Aorta (tissue), 5 donors: ENCODE data around the gene ETNK1. TPM values are rescaled to one million over a fixed set of nuclear protein-coding genes. Genes with fewer than 3 reads are reported as not detected.

ENCODE experiments used
- ATAC-seq: fragments of 200-7000 bp; cut with Tn5 transposase; one replicate; pipeline ENCODE4 v1.9.1; 2022; ENCODE audit warnings: moderate library complexity; ENCODE audit not compliant: low FRiP score
- DNase-seq, 2 donors: peaks; one replicate each; pipeline ENCODE4 v3.0.0-alpha.2; 2020
- H3K27ac ChIP-seq, 2 donors: one replicate each; pipeline ENCODE4 v1.5.1; 2013; ENCODE audit warnings: low read length in 2 of 2, mild to moderate bottlenecking in 2 of 2, moderate library complexity in 2 of 2, control low read depth in 1 of 2, inconsistent platforms in 1 of 2, low read depth in 1 of 2
- H3K27me3 ChIP-seq, 2 donors: one replicate each; pipeline ENCODE4 v1.6.1; 2013; ENCODE audit warnings: control low read depth in 1 of 2, low read length in 1 of 2, mild to moderate bottlenecking in 1 of 2, moderate library complexity in 1 of 2; ENCODE audit not compliant: insufficient read depth in 2 of 2, control insufficient read depth in 1 of 2
- H3K36me3 ChIP-seq, 2 donors: one replicate each; pipeline ENCODE4 v1.6.1; 2013; ENCODE audit warnings: control low read depth in 1 of 2, low read length in 1 of 2, mild to moderate bottlenecking in 1 of 2; ENCODE audit not compliant: insufficient read depth in 2 of 2, control insufficient read depth in 1 of 2
- H3K4me1 ChIP-seq, 2 donors: one replicate each; pipeline ENCODE4 v1.6.1; 2013; ENCODE audit warnings: low read length in 2 of 2, control low read depth in 1 of 2, mild to moderate bottlenecking in 1 of 2, moderate library complexity in 1 of 2; ENCODE audit not compliant: insufficient read depth in 2 of 2, control insufficient read depth in 1 of 2
- H3K4me3 ChIP-seq, 2 donors: one replicate each; pipeline ENCODE4 v1.5.1; 2013; ENCODE audit warnings: low read length in 2 of 2, control low read depth in 1 of 2, mild to moderate bottlenecking in 1 of 2
- H3K9me3 ChIP-seq: one replicate; pipeline ENCODE4 v1.6.1; 2013; ENCODE audit warnings: mild to moderate bottlenecking, low read length; ENCODE audit not compliant: control insufficient read depth
- whole genome bisulfite sequencing, 2 donors: extraction: QIAGEN DNeasy Blood & Tissue Kit; methylation state at CpG; one replicate each; pipeline ENCODE4 v1.1.7; 2013; 5-methylcytosine and 5-hydroxymethylcytosine counted together
- intact Hi-C, 2 donors: fragments of 100-400 bp; cut with DNase I; formaldehyde crosslinking; loops; one replicate each; pipeline versions ENCODE4 v1.14.2 to v1.15.0; 2022
- polyA plus RNA-seq, 2 donors: library from polyadenylated mRNA; stranded (reverse); fragments of 200-250 nt; gene quantifications; one replicate each; pipeline ENCODE4 v1.2.3, GENCODE V29; 2013
- total RNA-seq, 2 donors: library from RNA; stranded (reverse); fragmentation: NEBNext Ultra II Directional; extraction: Animal tissue kit (Norgen Biotek cat#: 25700); gene quantifications; one replicate each; pipeline ENCODE4 v1.2.1, GENCODE V29; 2021
- donor health status: healthy with polysubstance abuse.
- donor health status: Bipolar disorder and iron deficiency.
- donor health status: DM: no; HTN: no; CAD: no.
- donor health status: DM: no; HTN: no; CAD: no.
- donor health status: DM: yes; HTN: yes; CAD: no.

ETNK1 gene
- total and polyA plus RNA-seq, 4 donors, result 4.3 to 77.6 (median 42.0) TPM

GRCh38 chr12:22641353-22642053 is 16.5 kb downstream of the ETNK1 start:
- intact Hi-C loops, result no loop called here
- H3K27me3 ChIP-seq, result no peaks in the 10 kb centered on the region
- H3K4me1 ChIP-seq, result no peaks in the 10 kb centered on the region
- H3K36me3 ChIP-seq, result no peaks in the 10 kb centered on the region
- H3K4me3 ChIP-seq, result no peak overlapping the region
- H3K9me3 ChIP-seq, result no peaks in the 10 kb centered on the region
- 83 to 86% methylated on average over 3 of the region's 3 CpGs for WGBS, 2 donors
- ATAC-seq (no peak), DNase-seq (no peak)
- H3K27ac ChIP-seq, result no peak overlapping the region

GRCh38 chr12:22648668-22649067 is 23.7 kb downstream of the ETNK1 start:
- 97 to 98% methylated on average over 3 of the region's 3 CpGs for WGBS, 2 donors
- DNase-seq (no peak), ATAC-seq (no peak)
- Histone ChIP-seq H3K27me3 (no peaks in the 10 kb centered on the region), H3K27ac (no peak overlapping the region), H3K9me3 (no peaks in the 10 kb centered on the region), H3K36me3 (peaks cover 0 to 2% of the 10 kb centered on the region in 2 donors), H3K4me3 (no peak overlapping the region), H3K4me1 (no peaks in the 10 kb centered on the region)
- intact Hi-C loops, result no loop called here

GRCh38 chr12:22653075-22653474 is 28.1 kb downstream of the ETNK1 start:
- no peak for ATAC-seq
- intact Hi-C loops, result no loop called here
- DNase-seq, result no peak
- Histone ChIP-seq H3K27ac (no peak overlapping the region), H3K9me3 (no peaks in the 10 kb centered on the region), H3K4me3 (no peak overlapping the region), H3K27me3 (no peaks in the 10 kb centered on the region), H3K4me1 (no peaks in the 10 kb centered on the region), H3K36me3 (peaks cover 0 to 2% of the 10 kb centered on the region in 2 donors)
- 36 to 51% methylated on average over 2 of the region's 2 CpGs for WGBS, 2 donors

GRCh38 chr12:22653791-22654190 is 28.8 kb downstream of the ETNK1 start:
- Histone ChIP-seq H3K27me3 (no peaks in the 10 kb centered on the region), H3K4me1 (no peaks in the 10 kb centered on the region), H3K27ac (no peak overlapping the region), H3K4me3 (no peak overlapping the region), H3K36me3 (peaks cover 0 to 2% of the 10 kb centered on the region in 2 donors), H3K9me3 (no peaks in the 10 kb centered on the region)
- intact Hi-C loops, result no loop called here
- no peak for DNase-seq
- ATAC-seq, result no peak

GRCh38 chr12:22656376-22656775 is 31.4 kb downstream of the ETNK1 start:
- Histone ChIP-seq H3K4me3 (no peak overlapping the region), H3K27me3 (no peaks in the 10 kb centered on the region), H3K27ac (no peak overlapping the region), H3K4me1 (no peaks in the 10 kb centered on the region), H3K9me3 (no peaks in the 10 kb centered on the region), H3K36me3 (no peaks in the 10 kb centered on the region)
- DNase-seq, result no peak
- WGBS, 2 donors, result 83 to 88% methylated on average over 5 of the region's 5 CpGs
- intact Hi-C loops, result no loop called here
- ATAC-seq, result no peak

- H3K4me1 ChIP-seq, result no peaks in the 10 kb centered on the region
- no peak overlapping the region for H3K27ac ChIP-seq
- no peak overlapping the region for H3K4me3 ChIP-seq
- intact Hi-C loops, result no loop called here
- WGBS, 2 donors, result 95 to 98% methylated on average over 1 of the region's 1 CpG
- H3K9me3 ChIP-seq, result no peaks in the 10 kb centered on the region
- DNase-seq (no peak), ATAC-seq (no peak)
- H3K27me3 ChIP-seq, result no peaks in the 10 kb centered on the region
- H3K36me3 ChIP-seq, result no peaks in the 10 kb centered on the region
Measured at GRCh38 chr12:22656831-22657230, 31.9 kb downstream of the ETNK1 start.

- intact Hi-C loops, result no loop called here
- Histone ChIP-seq H3K4me1 (no peaks in the 10 kb centered on the region), H3K27me3 (no peaks in the 10 kb centered on the region), H3K4me3 (no peak overlapping the region), H3K36me3 (no peaks in the 10 kb centered on the region), H3K9me3 (no peaks in the 10 kb centered on the region), H3K27ac (no peak overlapping the region)
- no peak for ATAC-seq
- DNase-seq, result no peak
- 96 to 100% methylated on average over 1 of the region's 1 CpG for WGBS, 2 donors
Measured at GRCh38 chr12:22657538-22657937, 32.6 kb downstream of the ETNK1 start.

- H3K36me3 ChIP-seq, result no peaks in the 10 kb centered on the region
- intact Hi-C loops, result no loop called here
- no peak overlapping the region for H3K27ac ChIP-seq
- no peak overlapping the region for H3K4me3 ChIP-seq
- no peaks in the 10 kb centered on the region for H3K27me3 ChIP-seq
- no peaks in the 10 kb centered on the region for H3K4me1 ChIP-seq
- no peaks in the 10 kb centered on the region for H3K9me3 ChIP-seq
- ATAC-seq (no peak), DNase-seq (no peak)
- 88 to 91% methylated on average over 2 of the region's 2 CpGs for WGBS, 2 donors
Measured at GRCh38 chr12:22658214-22658613, 33.2 kb downstream of the ETNK1 start.

- intact Hi-C loops, result no loop called here
- DNase-seq (no peak), ATAC-seq (no peak)
- Histone ChIP-seq H3K9me3 (no peaks in the 10 kb centered on the region), H3K4me3 (no peak overlapping the region), H3K36me3 (no peaks in the 10 kb centered on the region), H3K4me1 (no peaks in the 10 kb centered on the region), H3K27me3 (no peaks in the 10 kb centered on the region), H3K27ac (no peak overlapping the region)
- 97 to 100% methylated on average over 1 of the region's 1 CpG for WGBS, 2 donors
Measured at GRCh38 chr12:22662356-22662755, 37.4 kb downstream of the ETNK1 start.
